ENCODE data around the gene SYNE2. TPM values are rescaled to one million over a fixed set of nuclear protein-coding genes. Genes with fewer than 3 reads are reported as not detected.
A peak's percentile ranks its signal among the peaks of the same experiment; 100 is the strongest.
"Not testable (repeated sequence)": the region's sequence is repeated elsewhere in the genome, so short reads cannot be mapped to it uniquely, and the experiment has no call there.

SYNE2 gene
- total RNA-seq, 2 experiments from 2014 or later = 150 to 212 TPM

- no peaks in the 10 kb centered on the region for H3K9me3 ChIP-seq (ENCODE audit: low read length)
- CTCF ChIA-PET (ENCODE audit: unreplicated experiment) = no interaction called here
- peaks cover 7% of the 10 kb centered on the region for H3K4me1 ChIP-seq (ENCODE audit: insufficient read depth, low read length, poor library complexity, severe bottlenecking)
- intact Hi-C loops (cut with micrococcal nuclease; ENCODE audit: unreplicated experiment) = no loop called here
- POLR2A ChIA-PET = no interaction called here
- no peak overlapping the region for H2AFZ ChIP-seq (ENCODE audit: low read length)
- peak overlapping the region; percentile 3; the same call in 1 of the 2 replicates for H3K4me2 ChIP-seq (ENCODE audit: low read length)
- H3K27ac ChIP-seq (ENCODE audit: low read depth, low read length, poor library complexity, severe bottlenecking) = no peak overlapping the region
- no peak for DNase-seq (ENCODE audit: low spot score)
- H4K20me1 ChIP-seq (ENCODE audit: insufficient read depth, low read length) = no peaks in the 10 kb centered on the region
- no peaks in the 10 kb centered on the region for H3K9me2 ChIP-seq (ENCODE audit: insufficient read depth, low read length)
- H3K36me3 ChIP-seq (ENCODE audit: insufficient read depth, low read length) = peaks cover 92% of the 10 kb centered on the region
- H3K4me3 ChIP-seq (ENCODE audit: low read depth, low read length, poor library complexity, severe bottlenecking) = no peak overlapping the region
- BruUV-seq (replicated peaks) = no TSS peak
- no peaks in the 10 kb centered on the region for H3K79me2 ChIP-seq (ENCODE audit: insufficient read depth, low read depth, low read length)
- TF ChIP-seq CTCF (conservative IDR thresholded peaks at IDR 0.05; ENCODE audit: low read length) (no peak), EZH2phosphoT487 (IDR thresholded peaks at IDR 0.05; ENCODE audit: borderline replicate concordance, low read depth, low read length) (no peak)
Observed at GRCh38 chr14:64208981-64209380, 356.2 kb downstream of the SYNE2 start.

GRCh38 chr14:64209444-64210131, 356.8 kb downstream of the SYNE2 start:
- BruUV-seq (replicated peaks) = no TSS peak
- Histone ChIP-seq H2AFZ (ENCODE audit: low read length) (no peak overlapping the region), H3K9me2 (ENCODE audit: insufficient read depth, low read length) (no peaks in the 10 kb centered on the region), H3K4me2 (ENCODE audit: low read length) (peak overlapping the region; percentile 27; the same call in 1 of the 2 replicates), H3K79me2 (ENCODE audit: insufficient read depth, low read depth, low read length) (no peaks in the 10 kb centered on the region), H3K9me3 (ENCODE audit: low read length) (no peaks in the 10 kb centered on the region), H3K36me3 (ENCODE audit: insufficient read depth, low read length) (peaks cover 92% of the 10 kb centered on the region), H4K20me1 (ENCODE audit: insufficient read depth, low read length) (no peaks in the 10 kb centered on the region), H3K4me3 (ENCODE audit: low read depth, low read length, poor library complexity, severe bottlenecking) (no peak overlapping the region), H3K27ac (ENCODE audit: low read depth, low read length, poor library complexity, severe bottlenecking) (no peak overlapping the region), H3K4me1 (ENCODE audit: insufficient read depth, low read length, poor library complexity, severe bottlenecking) (peaks cover 7% of the 10 kb centered on the region)
- no peak for DNase-seq (ENCODE audit: low spot score)
- CTCF ChIA-PET (ENCODE audit: unreplicated experiment) = no interaction called here
- intact Hi-C loops (cut with micrococcal nuclease; ENCODE audit: unreplicated experiment) = no loop called here
- POLR2A ChIA-PET = no interaction called here
- TF ChIP-seq CTCF (conservative IDR thresholded peaks at IDR 0.05; ENCODE audit: low read length) (no peak), EZH2phosphoT487 (IDR thresholded peaks at IDR 0.05; ENCODE audit: borderline replicate concordance, low read depth, low read length) (no peak)

DNA sequence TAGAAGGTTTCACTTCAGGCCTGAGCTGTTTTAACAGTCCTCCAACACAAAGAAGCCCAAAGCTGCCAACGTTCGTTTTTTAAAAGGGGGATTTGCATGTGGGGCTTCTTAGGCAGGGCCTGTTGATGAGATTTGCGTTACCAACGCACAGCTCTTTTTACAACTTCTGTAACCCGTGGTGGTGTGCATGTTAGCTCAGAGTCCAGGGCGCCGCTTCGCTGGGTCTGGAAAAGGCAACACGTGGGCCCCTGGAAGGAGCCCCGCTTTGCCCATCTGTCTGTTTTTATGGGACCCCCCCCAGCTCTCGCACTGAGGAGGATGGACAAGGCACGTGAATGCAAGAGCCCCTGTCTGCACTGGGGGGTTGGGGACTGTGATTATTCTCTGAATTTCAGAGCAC, 357.4 kb downstream of the SYNE2 start:
- Histone ChIP-seq H3K4me3 (ENCODE audit: low read depth, low read length, poor library complexity, severe bottlenecking) (no peak overlapping the region), H3K4me2 (ENCODE audit: low read length) (peak overlapping the region; percentile 27; the same call in 1 of the 2 replicates), H3K9me3 (ENCODE audit: low read length) (no peaks in the 10 kb centered on the region), H3K27ac (ENCODE audit: low read depth, low read length, poor library complexity, severe bottlenecking) (no peak overlapping the region), H3K79me2 (ENCODE audit: insufficient read depth, low read depth, low read length) (no peaks in the 10 kb centered on the region), H3K9me2 (ENCODE audit: insufficient read depth, low read length) (no peaks in the 10 kb centered on the region), H2AFZ (ENCODE audit: low read length) (no peak overlapping the region), H3K4me1 (ENCODE audit: insufficient read depth, low read length, poor library complexity, severe bottlenecking) (peaks cover 7% of the 10 kb centered on the region), H3K36me3 (ENCODE audit: insufficient read depth, low read length) (peaks cover 92% of the 10 kb centered on the region), H4K20me1 (ENCODE audit: insufficient read depth, low read length) (no peaks in the 10 kb centered on the region)
- no peak for DNase-seq (ENCODE audit: low spot score)
- no TSS peak for BruUV-seq (replicated peaks)
- intact Hi-C loops (cut with micrococcal nuclease; ENCODE audit: unreplicated experiment) = no loop called here
- TF ChIP-seq CTCF (conservative IDR thresholded peaks at IDR 0.05; ENCODE audit: low read length) (no peak), EZH2phosphoT487 (IDR thresholded peaks at IDR 0.05; ENCODE audit: borderline replicate concordance, low read depth, low read length) (no peak)
- ChIA-PET CTCF (ENCODE audit: unreplicated experiment) (no interaction called here), POLR2A (no interaction called here)

DNA sequence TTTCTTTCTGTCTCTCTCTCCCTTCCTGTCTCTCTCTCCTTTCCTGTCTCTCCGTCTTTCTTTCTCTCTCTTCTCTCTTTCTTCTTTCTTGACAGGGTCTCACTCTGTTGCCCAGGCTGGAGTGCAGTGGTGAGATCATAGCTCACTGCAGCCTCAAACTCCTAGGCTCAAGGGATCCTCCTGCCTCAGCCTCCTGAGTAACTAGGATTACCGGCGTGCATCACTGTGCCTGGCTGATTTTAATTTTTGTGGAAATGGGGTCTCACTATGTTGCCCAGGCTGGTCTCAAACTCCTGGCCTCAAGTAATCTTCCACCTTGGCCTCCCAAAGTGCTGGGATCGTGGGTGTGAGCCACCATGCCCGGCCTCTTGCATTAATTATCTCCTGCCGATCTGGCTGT, 358.1 kb downstream of the SYNE2 start:
- H3K4me1 ChIP-seq (ENCODE audit: insufficient read depth, low read length, poor library complexity, severe bottlenecking); H3K9me2 ChIP-seq (ENCODE audit: insufficient read depth, low read length); H3K27ac ChIP-seq (ENCODE audit: low read depth, low read length, poor library complexity, severe bottlenecking); H4K20me1 ChIP-seq (ENCODE audit: insufficient read depth, low read length); CTCF ChIA-PET (ENCODE audit: unreplicated experiment); DNase-seq (ENCODE audit: low spot score); H3K79me2 ChIP-seq (ENCODE audit: insufficient read depth, low read depth, low read length); H3K9me3 ChIP-seq (ENCODE audit: low read length); H2AFZ ChIP-seq (ENCODE audit: low read length); BruUV-seq (replicated peaks); POLR2A ChIA-PET; intact Hi-C loops (cut with micrococcal nuclease; ENCODE audit: unreplicated experiment); H3K4me3 ChIP-seq (ENCODE audit: low read depth, low read length, poor library complexity, severe bottlenecking): not testable (repeated sequence)
- Histone ChIP-seq H3K4me2 (ENCODE audit: low read length) (peak overlapping the region; percentile 27; the same call in 1 of the 2 replicates), H3K36me3 (ENCODE audit: insufficient read depth, low read length) (peaks cover 98% of the 10 kb centered on the region)
